SK-N-SH (cell line): ENCODE data around the gene CDR2.

Source experiments
- CTCF ChIP-seq: fragments of 200-600 bp; sonication (generic); IDR thresholded peaks from 2 replicates; pipeline ENCODE4 v1.6.1; 2017; ENCODE audit warnings: antibody characterized with exemption, mild to moderate bottlenecking, moderate library complexity
- EP300 ChIP-seq, 2 experiments: IDR thresholded peaks; 2 replicates each; pipeline versions ENCODE4 v1.4.0 to v1.6.1; 2012; ENCODE audit warnings: borderline replicate concordance in 1 of 2, low read depth in 1 of 2, low read length in 1 of 2
- JUND ChIP-seq: IDR thresholded peaks from 2 replicates; pipeline ENCODE4 v1.4.0; 2012
- TCF12 ChIP-seq: IDR thresholded peaks from 2 replicates; pipeline ENCODE4 v1.4.0; 2012
- TEAD4 ChIP-seq: IDR thresholded peaks from 2 replicates; pipeline ENCODE4 v1.4.0; 2012; ENCODE audit warnings: mild to moderate bottlenecking, borderline replicate concordance; ENCODE audit not compliant: insufficient read depth

GRCh38 chr16:22385196-22385595 is 10.8 kb upstream of the CDR2 start:
- TF ChIP-seq CTCF: no peak
- no peak for TF ChIP-seq TEAD4
- no peak for TF ChIP-seq JUND
- TF ChIP-seq TCF12: no peak
- TF ChIP-seq EP300 (IDR thresholded peaks at IDR 0.05; ENCODE audit: borderline replicate concordance in 1 of 2, low read depth in 1 of 2, low read length in 1 of 2): no peak
